ENCODE results near the gene GUCY1A2. TPM values are rescaled to one million over a fixed set of nuclear protein-coding genes. Genes with fewer than 3 reads are reported as not detected.

Gene GUCY1A2
- total RNA-seq, 2 donors from 2014 or later, result 0.77 to 1.2 TPM

DNA sequence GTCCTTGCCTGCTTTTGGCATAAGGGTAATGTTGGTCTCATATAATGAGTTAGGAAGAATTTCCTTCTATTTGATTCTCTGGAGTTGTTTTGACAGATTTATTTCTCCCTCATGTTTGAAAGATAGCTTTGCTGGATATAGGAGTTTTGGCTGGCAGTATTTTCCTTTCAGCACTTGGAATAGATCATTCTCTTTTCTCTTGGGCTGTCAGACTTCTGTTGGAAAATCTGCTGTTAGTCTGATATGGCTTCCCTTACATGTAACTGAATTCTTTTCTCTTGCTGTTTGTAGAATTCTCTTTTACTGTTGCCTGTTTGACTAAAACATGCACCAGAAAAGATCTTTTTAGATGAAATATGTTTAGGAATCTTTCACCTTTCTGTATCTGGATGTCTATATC lies 165.5 kb downstream of the GUCY1A2 start:
- Histone ChIP-seq H3K4me1 (no peaks in the 10 kb centered on the region), H3K27ac (no peak overlapping the region), H3K27me3 (no peaks in the 10 kb centered on the region), H3K9me3 (no peaks in the 10 kb centered on the region), H3K9ac (ENCODE audit: low read depth in 2 of 2, low read length in 2 of 2) (no peak overlapping the region), H3K36me3 (no peaks in the 10 kb centered on the region), H3K4me3 (no peak overlapping the region)
- no peak for DNase-seq
- intact Hi-C loops (cut with DNase I), result no loop called here
- TF ChIP-seq, protein P1, sequence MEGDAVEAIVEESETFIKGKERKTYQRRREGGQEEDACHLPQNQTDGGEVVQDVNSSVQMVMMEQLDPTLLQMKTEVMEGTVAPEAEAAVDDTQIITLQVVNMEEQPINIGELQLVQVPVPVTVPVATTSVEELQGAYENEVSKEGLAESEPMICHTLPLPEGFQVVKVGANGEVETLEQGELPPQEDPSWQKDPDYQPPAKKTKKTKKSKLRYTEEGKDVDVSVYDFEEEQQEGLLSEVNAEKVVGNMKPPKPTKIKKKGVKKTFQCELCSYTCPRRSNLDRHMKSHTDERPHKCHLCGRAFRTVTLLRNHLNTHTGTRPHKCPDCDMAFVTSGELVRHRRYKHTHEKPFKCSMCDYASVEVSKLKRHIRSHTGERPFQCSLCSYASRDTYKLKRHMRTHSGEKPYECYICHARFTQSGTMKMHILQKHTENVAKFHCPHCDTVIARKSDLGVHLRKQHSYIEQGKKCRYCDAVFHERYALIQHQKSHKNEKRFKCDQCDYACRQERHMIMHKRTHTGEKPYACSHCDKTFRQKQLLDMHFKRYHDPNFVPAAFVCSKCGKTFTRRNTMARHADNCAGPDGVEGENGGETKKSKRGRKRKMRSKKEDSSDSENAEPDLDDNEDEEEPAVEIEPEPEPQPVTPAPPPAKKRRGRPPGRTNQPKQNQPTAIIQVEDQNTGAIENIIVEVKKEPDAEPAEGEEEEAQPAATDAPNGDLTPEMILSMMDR (IDR thresholded peaks at IDR 0.05), result no peak

DNA sequence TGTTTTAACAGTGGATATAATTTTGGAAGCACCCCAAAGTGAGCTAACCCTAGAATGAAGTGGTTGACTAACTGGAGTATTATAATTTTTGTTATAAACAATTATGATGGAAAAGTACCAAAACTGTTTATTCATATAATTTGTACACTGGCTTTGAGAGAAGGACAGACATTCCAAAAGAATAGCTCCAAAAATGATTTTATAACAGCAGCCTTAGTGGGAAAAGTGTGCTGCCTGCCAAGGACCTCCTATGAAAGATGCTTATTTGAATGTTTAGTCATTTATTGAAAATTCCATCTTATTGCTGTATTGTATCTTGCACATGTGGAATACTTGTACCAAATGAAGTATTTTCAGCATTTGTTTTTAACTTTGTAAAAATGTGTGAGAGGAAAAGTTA lies 169.8 kb downstream of the GUCY1A2 start:
- no peaks in the 10 kb centered on the region for H3K4me1 ChIP-seq
- no peak for DNase-seq
- TF ChIP-seq, protein P1 (IDR thresholded peaks at IDR 0.05), result no peak
- no peaks in the 10 kb centered on the region for H3K9me3 ChIP-seq
- H3K9ac ChIP-seq (ENCODE audit: low read depth in 2 of 2, low read length in 2 of 2), result no peak overlapping the region
- H3K4me3 ChIP-seq, result no peak overlapping the region
- H3K36me3 ChIP-seq, result no peaks in the 10 kb centered on the region
- no peak overlapping the region for H3K27ac ChIP-seq
- intact Hi-C loops (cut with DNase I), result no loop called here
- no peaks in the 10 kb centered on the region for H3K27me3 ChIP-seq

DNA sequence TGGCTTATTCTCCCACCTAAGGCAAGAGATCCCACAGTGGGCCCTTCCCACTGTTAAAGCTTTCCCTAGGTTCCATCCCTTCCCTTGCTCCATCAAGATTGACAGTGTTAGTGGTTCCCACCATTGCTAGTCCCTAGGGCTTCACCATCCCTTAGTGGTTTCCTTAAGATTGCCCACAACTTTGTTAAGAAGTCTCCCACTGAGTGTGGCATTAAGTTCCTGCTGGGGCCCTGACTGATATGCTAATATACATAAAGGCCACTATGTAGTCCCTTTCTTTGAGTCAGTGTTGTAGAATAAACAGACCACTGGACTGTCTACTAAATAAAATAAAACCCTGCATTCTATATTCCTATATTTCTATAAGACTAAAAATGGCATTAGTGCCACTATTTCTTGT lies 176.1 kb downstream of the GUCY1A2 start:
- H3K27me3 ChIP-seq, result no peaks in the 10 kb centered on the region
- TF ChIP-seq, protein P1 (IDR thresholded peaks at IDR 0.05), result no peak
- intact Hi-C loops (cut with DNase I), result no loop called here
- no peak overlapping the region for H3K9ac ChIP-seq (ENCODE audit: low read depth in 2 of 2, low read length in 2 of 2)
- H3K4me3 ChIP-seq, result no peak overlapping the region
- no peaks in the 10 kb centered on the region for H3K4me1 ChIP-seq
- H3K27ac ChIP-seq, result no peak overlapping the region
- DNase-seq, result no peak
- no peaks in the 10 kb centered on the region for H3K9me3 ChIP-seq
- H3K36me3 ChIP-seq, result no peaks in the 10 kb centered on the region

DNA sequence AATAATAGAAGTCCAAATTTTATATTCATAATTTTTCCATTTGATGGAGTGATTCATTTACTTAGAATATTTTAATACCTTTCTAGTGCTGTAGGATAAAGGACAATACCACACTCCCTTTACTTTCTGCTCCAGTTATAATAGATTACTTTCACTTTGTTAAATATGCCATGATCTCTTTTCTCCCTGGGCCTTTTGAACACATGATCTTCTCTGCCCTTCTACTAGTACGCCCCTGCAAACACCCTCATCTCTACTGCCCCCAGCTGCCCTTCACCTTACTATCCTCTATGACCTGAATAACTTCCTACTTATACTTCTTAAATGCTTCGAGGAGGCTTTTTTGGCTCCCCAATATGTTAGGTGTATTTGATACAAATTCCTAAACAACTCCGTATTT lies 177.3 kb downstream of the GUCY1A2 start:
- no peak overlapping the region for H3K27ac ChIP-seq
- intact Hi-C loops (cut with DNase I), result no loop called here
- no peaks in the 10 kb centered on the region for H3K9me3 ChIP-seq
- H3K4me3 ChIP-seq, result no peak overlapping the region
- H3K4me1 ChIP-seq, result no peaks in the 10 kb centered on the region
- no peak overlapping the region for H3K9ac ChIP-seq (ENCODE audit: low read depth in 2 of 2, low read length in 2 of 2)
- TF ChIP-seq, protein P1 (IDR thresholded peaks at IDR 0.05), result no peak
- no peaks in the 10 kb centered on the region for H3K36me3 ChIP-seq
- DNase-seq, result no peak
- H3K27me3 ChIP-seq, result no peaks in the 10 kb centered on the region

- TF ChIP-seq, protein P1 (IDR thresholded peaks at IDR 0.05), result no peak
- DNase-seq, result no peak
- Histone ChIP-seq H3K4me3 (no peak overlapping the region), H3K27me3 (no peaks in the 10 kb centered on the region), H3K27ac (no peak overlapping the region), H3K9ac (ENCODE audit: low read depth in 2 of 2, low read length in 2 of 2) (no peak overlapping the region), H3K4me1 (no peaks in the 10 kb centered on the region), H3K9me3 (no peaks in the 10 kb centered on the region), H3K36me3 (no peaks in the 10 kb centered on the region)
- intact Hi-C loops (cut with DNase I), result no loop called here
These were observed 178.1 kb downstream of the GUCY1A2 start for GRCh38 chr11:106840146-106840545.

DNA sequence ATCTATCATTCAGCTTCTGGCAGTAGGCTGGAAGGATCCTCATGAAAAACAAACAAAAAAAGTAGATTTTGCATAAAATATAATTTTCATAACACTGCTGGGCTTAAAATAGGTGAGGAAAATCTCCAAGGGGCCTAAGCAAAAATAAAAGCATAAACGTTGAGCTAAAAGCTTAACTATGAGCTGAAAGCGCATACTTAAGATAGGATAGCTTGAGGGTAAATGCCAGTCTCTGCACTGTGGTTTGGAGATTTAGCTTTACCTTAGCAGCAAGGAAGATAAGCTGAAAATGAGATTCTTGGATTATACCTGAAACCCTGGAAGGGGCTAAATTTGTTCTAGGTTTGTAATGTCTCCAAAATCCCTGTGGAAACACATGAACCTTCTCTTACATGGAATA lies 183.7 kb downstream of the GUCY1A2 start:
- intact Hi-C loops (cut with DNase I), result no loop called here
- no peak for DNase-seq
- no peaks in the 10 kb centered on the region for H3K4me1 ChIP-seq

More for the DNA sequence above, 183.7 kb downstream of the GUCY1A2 start:
- Histone ChIP-seq H3K27me3 (no peaks in the 10 kb centered on the region), H3K27ac (no peak overlapping the region), H3K9ac (ENCODE audit: low read depth in 2 of 2, low read length in 2 of 2) (no peak overlapping the region), H3K9me3 (no peaks in the 10 kb centered on the region), H3K36me3 (no peaks in the 10 kb centered on the region), H3K4me3 (no peak overlapping the region)
- TF ChIP-seq, protein P1 (IDR thresholded peaks at IDR 0.05), result no peak
